Right atrium auricular region (tissue), 2 donors: ENCODE data around the gene KAT6B. TPM values are rescaled to one million over a fixed set of nuclear protein-coding genes. Genes with fewer than 3 reads are reported as not detected.

ENCODE experiments used
- DNase-seq: peaks from one replicate; pipeline ENCODE4 v3.0.0-alpha.2; 2019; ENCODE audit warnings: low spot score
- H3K27ac ChIP-seq, 2 donors: fragments of 200-600 bp; sonication (generic); 1 replicate in 1 of 2; 2 replicates in 1 of 2; pipeline ENCODE4 v1.5.1; 2016 to 2019
- H3K27me3 ChIP-seq, 2 donors: fragments of 200-600 bp; sonication (generic); one replicate each; pipeline versions ENCODE4 v1.5.1 to v1.6.0; 2017 to 2019
- H3K36me3 ChIP-seq: fragments of 200-600 bp; sonication (generic); one replicate; pipeline ENCODE4 v1.5.1; 2016
- H3K4me1 ChIP-seq, 2 donors: fragments of 200-600 bp; sonication (generic); one replicate each; pipeline versions ENCODE4 v1.5.1 to v1.6.0; 2017 to 2019
- H3K4me3 ChIP-seq, 2 donors: fragments of 200-600 bp; sonication (generic); 1 replicate in 1 of 2; 2 replicates in 1 of 2; pipeline ENCODE4 v1.5.1; 2017 to 2019; ENCODE audit warnings: mild to moderate bottlenecking in 1 of 2, moderate library complexity in 1 of 2
- H3K9me3 ChIP-seq, 2 donors: fragments of 200-600 bp; sonication (generic); one replicate each; pipeline ENCODE4 v1.5.1; 2019
- CTCF ChIP-seq, 2 donors: fragments of 200-600 bp; sonication (generic); IDR thresholded peaks; one replicate each; pipeline ENCODE4 v1.5.1; 2019; ENCODE audit warnings: antibody characterized with exemption in 2 of 2
- total RNA-seq, 2 donors: library from RNA; depleted of rRNA; stranded (reverse); fragments of >200 nt; gene quantifications; one replicate each; pipeline ENCODE4 v1.1.0, GENCODE V29; 2016

Gene KAT6B
- total RNA-seq, 2 donors from 2014 or later = 42.7 to 43.5 TPM

GRCh38 chr10:75073442-75073841 lies 247.0 kb downstream of the KAT6B start:
- Histone ChIP-seq H3K9me3 (no peaks in the 10 kb centered on the region), H3K27ac (no peak overlapping the region), H3K4me3 (no peak overlapping the region), H3K4me1 (peaks cover 0 to 18% of the 10 kb centered on the region in 2 donors), H3K27me3 (no peaks in the 10 kb centered on the region), H3K36me3 (no peaks in the 10 kb centered on the region)
- no peak for TF ChIP-seq CTCF (IDR thresholded peaks at IDR 0.05)
- DNase-seq = no peak

- no peak for TF ChIP-seq CTCF (IDR thresholded peaks at IDR 0.05)
- H3K9me3 ChIP-seq = no peaks in the 10 kb centered on the region
- H3K4me3 ChIP-seq = no peak overlapping the region
- H3K27ac ChIP-seq = no peak overlapping the region
- H3K36me3 ChIP-seq = no peaks in the 10 kb centered on the region
- no peak for DNase-seq
- H3K27me3 ChIP-seq = no peaks in the 10 kb centered on the region
- peaks cover 0 to 18% of the 10 kb centered on the region in 2 donors for H3K4me1 ChIP-seq
Observed at GRCh38 chr10:75074711-75075445, 248.5 kb downstream of the KAT6B start.

GRCh38 chr10:75076348-75076747 lies 249.9 kb downstream of the KAT6B start:
- TF ChIP-seq CTCF (IDR thresholded peaks at IDR 0.05) = no peak
- no peak overlapping the region for H3K27ac ChIP-seq
- H3K4me3 ChIP-seq = no peak overlapping the region
- DNase-seq = no peak
- no peaks in the 10 kb centered on the region for H3K36me3 ChIP-seq
- peaks cover 0 to 4% of the 10 kb centered on the region in 2 donors for H3K4me1 ChIP-seq
- peaks cover 0 to 2% of the 10 kb centered on the region in 2 donors for H3K9me3 ChIP-seq
- no peaks in the 10 kb centered on the region for H3K27me3 ChIP-seq

GRCh38 chr10:75079436-75080083 lies 253.2 kb downstream of the KAT6B start:
- TF ChIP-seq CTCF (IDR thresholded peaks at IDR 0.05) = no peak
- H3K9me3 ChIP-seq = peaks cover 0 to 5% of the 10 kb centered on the region in 2 donors
- no peaks in the 10 kb centered on the region for H3K36me3 ChIP-seq
- H3K27ac ChIP-seq = no peak overlapping the region
- H3K27me3 ChIP-seq = no peaks in the 10 kb centered on the region
- H3K4me1 ChIP-seq = no peaks in the 10 kb centered on the region
- H3K4me3 ChIP-seq = no peak overlapping the region
- no peak for DNase-seq

- peaks cover 0 to 5% of the 10 kb centered on the region in 2 donors for H3K9me3 ChIP-seq
- DNase-seq = no peak
- TF ChIP-seq CTCF (IDR thresholded peaks at IDR 0.05) = no peak
Observed at GRCh38 chr10:75080554-75080953, 254.2 kb downstream of the KAT6B start.

More at GRCh38 chr10:75080554-75080953, 254.2 kb downstream of the KAT6B start:
- H3K4me3 ChIP-seq = no peak overlapping the region
- no peaks in the 10 kb centered on the region for H3K4me1 ChIP-seq
- no peak overlapping the region for H3K27ac ChIP-seq
- no peaks in the 10 kb centered on the region for H3K27me3 ChIP-seq
- no peaks in the 10 kb centered on the region for H3K36me3 ChIP-seq
